GM12878 (cell line): ENCODE data around the gene HOGA1. TPM values are rescaled to one million over a fixed set of nuclear protein-coding genes. Genes with fewer than 3 reads are reported as not detected.

Source experiments
- ATAC-seq: fragments of 200-7000 bp; cut with Tn5 transposase; 3 replicates; pipeline ENCODE4 v1.9.1; 2020; ENCODE audit warnings: mild to moderate bottlenecking, moderate library complexity
- BruUV-seq: library from RNA; stranded (reverse); fragments of 400-500 nt; replicated peaks from 2 replicates; lab custom pipeline; 2021; lab: Mats Ljungman, UMichigan
- CTCF ChIA-PET: fragments of 300-600 bp; sonication (Branson Sonifier 250); formaldehyde crosslinking; extraction: SDS; loops from one replicate; lab custom pipeline; 2021; ENCODE audit warnings: inconsistent platforms; lab: Yijun Ruan, JAX
- POLR2A ChIA-PET: fragments of 350-600 bp; formaldehyde crosslinking; extraction: SDS; loops from one replicate; lab custom pipeline; 2021; ENCODE audit warnings: inconsistent platforms; lab: Charles Lee
- RAD21 ChIA-PET: fragments of 300-600 bp; sonication (Branson Sonifier 250); formaldehyde crosslinking; loops from one replicate; lab custom pipeline; 2023; ENCODE audit warnings: antibody characterized with exemption; ENCODE audit not compliant: unreplicated experiment; lab: Charles Lee
- SMC1A ChIA-PET: fragments of 300-600 bp; sonication (Branson Sonifier 250); formaldehyde crosslinking; loops from one replicate; lab custom pipeline; 2023; ENCODE audit not compliant: unreplicated experiment, uncharacterized antibody; lab: Charles Lee
- DNase-seq: peaks from one replicate; pipeline ENCODE4 v3.0.0-alpha.2; 2011; ENCODE audit warnings: low read depth, low spot score
- FAIRE-seq: peaks from 3 replicates; lab custom pipeline; 2011; peaks lifted over from hg19 to GRCh38; lab: Jason Lieb, UNC
- H2AFZ ChIP-seq: 2 replicates; pipeline ENCODE4 v1.6.0; 2011; ENCODE audit warnings: low read depth, low read length, control low read depth; ENCODE audit not compliant: control insufficient read depth
- H3K27ac ChIP-seq: 2 replicates; pipeline ENCODE4 v1.5.1; 2011; ENCODE audit warnings: control low read depth; ENCODE audit not compliant: control insufficient read depth, insufficient read depth
- H3K27me3 ChIP-seq, 2 experiments: replicated peaks in 1 of 2; 2 replicates each; pipeline versions ENCODE4 v1.6.0 to v1.6.1; 2011; ENCODE audit warnings: low read length in 1 of 2; ENCODE audit not compliant: control insufficient read depth in 2 of 2, insufficient read depth in 2 of 2
- H3K36me3 ChIP-seq, 2 experiments: 2 replicates each; pipeline ENCODE4 v1.5.1; 2011; ENCODE audit warnings: low read length in 1 of 2; ENCODE audit not compliant: control insufficient read depth in 2 of 2, insufficient read depth in 2 of 2
- H3K4me1 ChIP-seq: 2 replicates; pipeline ENCODE4 v1.6.1; 2011; ENCODE audit warnings: mild to moderate bottlenecking, low read length, moderate library complexity, mixed read lengths; ENCODE audit not compliant: control insufficient read depth, insufficient read depth
- H3K4me2 ChIP-seq: 2 replicates; pipeline ENCODE4 v1.6.0; 2011; ENCODE audit warnings: control low read depth; ENCODE audit not compliant: control insufficient read depth, insufficient read depth
- H3K4me3 ChIP-seq: fragments of 200-600 bp; sonication (generic); 2 replicates; pipeline ENCODE4 v1.5.1; 2016
- H3K79me2 ChIP-seq: 2 replicates; pipeline ENCODE4 v1.6.0; 2011; ENCODE audit warnings: low read length; ENCODE audit not compliant: control insufficient read depth, insufficient read depth
- H3K9ac ChIP-seq: 2 replicates; pipeline ENCODE4 v1.8.0; 2011; ENCODE audit warnings: low read length, control low read depth, mixed read lengths; ENCODE audit not compliant: control insufficient read depth, insufficient read depth
- H3K9me3 ChIP-seq: replicated peaks from 3 replicates; pipeline ENCODE4 v1.5.1; 2011; ENCODE audit warnings: mild to moderate bottlenecking, low read length; ENCODE audit not compliant: control insufficient read depth, insufficient read depth
- H4K20me1 ChIP-seq: 2 replicates; pipeline ENCODE4 v1.6.0; 2011; ENCODE audit not compliant: control insufficient read depth, insufficient read depth
- CHD1 ChIP-seq: IDR thresholded peaks from 2 replicates; pipeline ENCODE4 v1.6.1; 2012; ENCODE audit warnings: low read depth, low read length, improper control_type of control experiment
- EGR1 ChIP-seq, 2 experiments: IDR thresholded peaks; 1 replicate in 1 of 2; 2 replicates in 1 of 2; pipeline ENCODE4 v1.6.1; 2011 to 2012; ENCODE audit warnings: low read depth in 2 of 2, low read length in 2 of 2, borderline replicate concordance in 1 of 2, mild to moderate bottlenecking in 1 of 2, moderate library complexity in 1 of 2
- GABPA ChIP-seq: IDR thresholded peaks from 2 replicates; pipeline ENCODE4 v1.6.1; 2014; ENCODE audit warnings: antibody characterized with exemption, low read depth, mild to moderate bottlenecking, inconsistent platforms
- PBX3 ChIP-seq: IDR thresholded peaks from 2 replicates; pipeline ENCODE4 v1.6.1; 2011; ENCODE audit warnings: mild to moderate bottlenecking, low read depth, low read length, moderate library complexity; ENCODE audit not compliant: insufficient replicate concordance
- RAD51 ChIP-seq: fragments of 450-650 bp; IDR thresholded peaks from 2 replicates; pipeline ENCODE4 v1.6.1; 2016; ENCODE audit warnings: moderate library complexity, mild to moderate bottlenecking, inconsistent platforms
- USF1 ChIP-seq: IDR thresholded peaks from 2 replicates; pipeline ENCODE4 v1.6.1; 2011; ENCODE audit warnings: borderline replicate concordance, low read depth, mild to moderate bottlenecking, moderate library complexity, mixed read lengths, low read length; ENCODE audit not compliant: insufficient read depth; ENCODE audit errors: extremely low read length
- WGBS: methylation state at CpG from one replicate; pipeline ENCODE4 v1.1.6; 2016; ENCODE audit warnings: low lambda C conversion rate; ENCODE audit not compliant: insufficient replicate concordance, insufficient coverage; ENCODE audit errors: missing lambda C conversion rate; 5-methylcytosine and 5-hydroxymethylcytosine counted together
- in situ Hi-C: fragments of 300-500 bp; cut with MboI; formaldehyde crosslinking; loops from 9 replicates; pipeline ENCODE4 v1.14.3; 2018; ENCODE audit warnings: mixed read lengths
- intact Hi-C: fragments of 100-400 bp; cut with micrococcal nuclease; formaldehyde crosslinking; loops from one replicate; pipeline ENCODE4 v1.14.2; 2022; ENCODE audit not compliant: unreplicated experiment
- polyA plus RNA-seq, 11 experiments: library from polyadenylated mRNA; depleted of rRNA in 4 of 11; unstranded in 6 of 11; stranded (reverse) in 5 of 11; fragments of >200 nt; fragmentation: Nextera tagmentation in 4 of 11; fragmentation: Illumina TruSeq in 1 of 11; extraction: Ambion mirVana in 4 of 11; extraction: Trizol in 1 of 11; gene quantifications; 1 replicate in 1 of 11; 2 replicates in 10 of 11; pipeline versions ENCODE4 v1.2.1 to v1.2.3, GENCODE V29; 2011 to 2016; ENCODE audit warnings: inconsistent platforms in 2 of 11, missing spikeins in 2 of 11, low read depth in 1 of 11
- total RNA-seq, 4 experiments: library from RNA; depleted of rRNA in 3 of 4; stranded (reverse); fragments of >200 nt in 3 of 4; fragmentation: Illumina TruSeq in 1 of 4; extraction: Trizol in 1 of 4; gene quantifications; 2 replicates each; pipeline versions ENCODE4 v1.2.1 to v1.2.3, GENCODE V29; 2013 to 2021

HOGA1 gene
- total and polyA plus RNA-seq, 10 of the 15 experiments (the other 5 are each of a cell fraction or from before 2014, with no cell fraction given), result 0.01 to 0.19 (median 0.06) TPM; not detected in 6

DNA sequence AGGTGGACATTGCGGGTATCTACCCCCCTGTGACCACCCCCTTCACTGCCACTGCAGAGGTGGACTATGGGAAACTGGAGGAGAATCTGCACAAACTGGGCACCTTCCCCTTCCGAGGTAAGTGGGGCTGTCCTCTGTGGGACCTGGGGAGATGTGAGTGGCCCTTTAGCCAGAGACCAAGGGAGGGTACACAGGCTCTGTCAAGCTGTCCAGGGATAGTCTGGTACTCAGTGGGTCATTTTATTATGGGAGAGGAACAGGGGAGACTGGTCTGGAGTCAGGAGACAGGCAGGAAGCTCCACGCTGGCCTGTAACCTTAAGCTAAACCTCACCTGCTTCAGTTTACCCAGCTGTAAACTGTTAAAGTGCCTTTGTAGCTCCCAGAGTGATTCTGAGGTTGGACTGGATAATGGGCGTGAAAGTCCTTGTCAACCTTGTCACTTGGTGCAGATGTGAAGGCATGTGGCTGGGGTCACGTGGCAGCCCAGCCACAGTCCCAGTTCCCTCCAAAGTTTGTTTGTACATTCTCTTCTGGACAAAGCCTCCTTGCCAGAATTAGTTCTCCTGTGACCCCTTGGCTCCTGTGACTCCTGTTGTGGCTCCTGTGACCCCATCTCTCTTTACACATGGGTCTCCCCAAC is 729 bp downstream of the HOGA1 start:
- no peak overlapping the region for H3K9ac ChIP-seq
- DNase-seq (no peak), ATAC-seq (no peak), FAIRE-seq (no peak)
- no peaks in the 10 kb centered on the region for H4K20me1 ChIP-seq
- no peak overlapping the region; the same call in 1 of the 2 replicates for H2AFZ ChIP-seq
- no peak for TF ChIP-seq CHD1
- TF ChIP-seq USF1, result peak; percentile 26
- no peak for TF ChIP-seq GABPA
- TF ChIP-seq RAD51, result peak; percentile 61; the same call in 1 of the 2 replicates
- TF ChIP-seq PBX3, result no peak
- TF ChIP-seq EGR1 (IDR thresholded peaks at IDR 0.05; ENCODE audit: borderline replicate concordance in 1 of 2, low read depth in 2 of 2, low read length in 2 of 2), result no peak
- ChIA-PET CTCF (interaction anchor here (4.7 kb wide), 1 partner anchor 13 kb away, joined by 29 read pairs; the partner anchor contains the start of gene ANKRD2), RAD21 (no interaction called here), SMC1A (interaction anchor here (1.9 kb wide), 1 partner anchor 13 kb away, joined by 7 read pairs; no protein-coding TSS in a partner anchor), POLR2A (interaction anchor here (1.1 kb wide), 1 partner anchor 20 kb away, joined by 3 read pairs; no protein-coding TSS in a partner anchor)
- 28% methylated on average over 5 of the region's 5 CpGs for WGBS
- H3K27ac ChIP-seq, result no peak overlapping the region
- no peaks in the 10 kb centered on the region for H3K79me2 ChIP-seq
- H3K4me2 ChIP-seq, result no peak overlapping the region
- no peak overlapping the region for H3K4me3 ChIP-seq
- BruUV-seq, result no TSS peak
- H3K27me3 ChIP-seq, result no peaks in the 10 kb centered on the region
- H3K36me3 ChIP-seq, result no peaks in the 10 kb centered on the region
- no peaks in the 10 kb centered on the region for H3K4me1 ChIP-seq
- intact Hi-C loops (no loop called here), in situ Hi-C loops (no loop called here)
- no peaks in the 10 kb centered on the region for H3K9me3 ChIP-seq
